ENCODE measurements around the gene ZNF333. TPM values are rescaled to one million over a fixed set of nuclear protein-coding genes. Genes with fewer than 3 reads are reported as not detected.
A peak's percentile ranks its signal among the peaks of the same experiment; 100 is the strongest.

The ZNF333 gene
- 31.3 TPM for total RNA-seq

DNA sequence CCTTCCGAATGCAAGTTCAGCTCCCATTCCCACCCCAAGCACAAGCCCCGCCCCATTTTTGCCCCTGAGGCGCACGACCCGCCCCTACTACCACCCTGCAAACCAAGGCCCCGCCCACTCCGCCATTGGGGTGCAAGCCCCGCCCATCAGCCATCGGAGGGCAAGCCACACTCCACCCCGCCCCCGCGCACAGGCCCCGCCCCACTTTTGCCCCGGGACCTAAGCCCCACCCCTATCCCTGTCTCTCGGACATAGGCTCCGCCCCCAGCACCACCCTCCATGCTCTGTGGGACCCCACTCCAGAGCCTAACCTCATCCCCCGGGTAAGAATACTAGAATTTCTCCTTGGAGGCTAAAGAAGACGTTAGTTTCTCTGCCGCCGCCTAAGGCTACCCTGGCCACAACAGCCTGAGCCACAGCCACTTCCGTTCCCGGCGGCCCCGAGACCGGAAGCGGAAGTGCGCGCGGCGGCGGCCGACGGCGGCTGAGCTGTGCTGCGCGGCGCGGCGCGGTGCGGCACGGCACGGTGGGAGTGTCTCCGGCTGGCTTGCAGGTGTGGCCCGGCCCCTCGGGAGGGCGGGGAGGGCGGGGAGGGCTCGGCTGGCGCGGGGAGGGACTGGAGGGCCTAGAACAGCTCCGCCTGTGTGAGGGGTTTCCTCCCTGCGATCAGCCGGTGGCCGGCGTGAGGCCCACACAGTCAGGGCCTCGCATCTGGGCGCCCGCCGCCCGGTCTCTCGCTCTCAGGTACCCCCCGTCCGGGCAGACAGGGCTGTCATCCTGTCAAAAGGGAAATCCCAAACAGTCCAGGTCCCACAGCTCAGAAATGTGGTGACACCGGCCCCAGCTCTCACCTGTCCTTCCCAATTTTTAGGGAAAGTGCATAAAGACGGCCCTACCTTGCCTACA lies at the start of gene ZNF333:
Gene ZNF333, plus strand, starts transcription at position 451 of the 906 bp plus-strand sequence. CDS start 3,444 bp downstream, outside the sequence.
- DNase-seq (ENCODE audit: low spot score) = peak; percentile 96

DNA sequence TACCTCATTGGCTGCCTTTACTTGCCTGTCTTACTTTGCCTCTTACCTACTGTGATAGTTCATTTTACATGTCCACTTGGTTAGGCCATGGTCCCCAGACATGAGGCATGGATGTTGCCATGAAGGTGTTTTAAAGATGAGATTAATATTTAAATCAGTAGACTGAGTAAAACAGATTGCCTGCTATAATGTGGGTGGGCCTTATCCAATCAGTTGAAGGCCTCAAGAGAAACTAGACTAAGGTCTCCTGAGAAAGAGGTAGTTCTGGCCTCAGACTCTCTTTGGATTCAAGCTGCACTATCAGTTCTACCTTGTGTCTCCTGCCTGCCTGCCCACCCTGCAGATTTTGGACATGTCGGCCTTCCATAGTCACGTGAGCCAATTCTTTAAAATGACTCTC lies 41.3 kb upstream of the ZNF333 start:
- no peak for DNase-seq (ENCODE audit: low spot score)

DNA sequence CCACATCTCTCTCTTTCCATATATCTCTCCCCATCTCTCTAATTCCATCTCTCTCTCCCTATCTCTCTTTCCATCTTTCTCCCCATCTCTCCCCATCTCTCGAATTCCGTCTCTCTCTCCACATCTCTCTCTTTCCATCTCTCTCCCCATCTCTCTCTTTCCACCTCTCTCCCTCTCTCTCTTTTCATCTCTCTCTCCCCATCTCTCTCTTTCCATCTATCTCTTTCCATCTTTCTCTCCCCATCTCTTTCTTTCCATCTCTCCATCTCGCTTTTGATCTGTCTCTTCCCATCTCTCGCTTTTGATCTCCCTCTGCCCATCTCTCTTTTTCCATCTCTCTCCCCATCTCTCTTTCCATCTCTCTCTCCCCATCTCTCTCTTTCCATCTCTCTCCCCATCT lies 40.8 kb upstream of the ZNF333 start:
- DNase-seq (ENCODE audit: low spot score) = no peak

DNA sequence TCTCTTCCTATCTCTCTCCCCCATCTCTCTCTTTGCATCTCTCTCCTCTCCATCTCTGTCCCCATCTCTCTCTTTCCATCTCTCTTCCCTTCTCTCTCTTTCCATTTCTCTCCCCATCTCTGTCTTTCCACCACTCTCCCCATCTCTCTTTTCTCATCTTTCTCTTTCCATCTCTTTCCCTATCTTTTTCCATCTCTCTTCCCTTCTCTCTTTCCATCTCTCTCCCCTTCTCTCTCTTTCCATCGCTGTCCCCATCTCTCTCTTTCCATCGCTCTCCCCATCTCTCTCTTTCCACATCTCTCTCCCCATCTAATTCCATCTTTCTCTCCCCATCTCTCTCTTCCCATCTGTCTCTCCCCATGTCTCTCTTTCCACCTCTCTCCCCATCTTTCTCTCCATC lies 39.7 kb upstream of the ZNF333 start:
- no peak for DNase-seq (ENCODE audit: low spot score)

DNA sequence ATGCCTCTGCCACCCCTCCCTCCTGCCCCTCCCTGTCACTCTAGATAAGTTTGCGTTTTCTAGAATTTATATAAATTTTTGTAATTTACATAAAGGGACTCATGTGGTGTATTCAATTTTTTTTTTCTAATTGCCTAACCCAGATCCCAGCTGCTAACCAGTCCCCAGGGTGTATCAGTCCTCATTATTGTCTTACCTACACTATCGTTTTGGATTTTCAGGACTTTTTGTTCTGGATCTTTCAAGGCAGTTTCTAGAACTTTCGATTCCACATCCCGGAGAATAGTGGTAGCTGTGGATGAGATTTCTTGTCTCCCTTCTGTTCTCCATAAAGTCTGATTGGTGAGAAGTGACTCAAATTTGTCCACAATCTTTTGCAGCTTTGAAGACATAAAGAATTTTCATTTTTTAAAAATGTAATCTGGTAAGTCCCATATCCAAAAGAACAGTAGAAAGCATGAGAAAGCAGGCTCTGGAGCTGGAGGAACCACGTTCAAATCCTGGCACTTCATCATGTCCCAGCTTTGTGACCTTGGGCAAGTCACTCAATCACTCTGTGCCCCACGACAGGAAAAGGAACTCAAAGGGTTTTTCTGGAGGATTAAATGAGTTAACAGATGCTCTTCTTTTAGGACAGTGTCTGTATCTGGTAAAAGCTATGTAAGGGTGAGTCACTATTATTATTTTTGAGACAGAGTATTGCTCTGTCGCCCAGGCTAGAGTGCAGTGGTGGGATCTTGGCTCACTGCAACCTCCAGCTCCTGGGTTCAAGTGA lies 34.9 kb upstream of the ZNF333 start:
- no peak for DNase-seq (ENCODE audit: low spot score)

DNA sequence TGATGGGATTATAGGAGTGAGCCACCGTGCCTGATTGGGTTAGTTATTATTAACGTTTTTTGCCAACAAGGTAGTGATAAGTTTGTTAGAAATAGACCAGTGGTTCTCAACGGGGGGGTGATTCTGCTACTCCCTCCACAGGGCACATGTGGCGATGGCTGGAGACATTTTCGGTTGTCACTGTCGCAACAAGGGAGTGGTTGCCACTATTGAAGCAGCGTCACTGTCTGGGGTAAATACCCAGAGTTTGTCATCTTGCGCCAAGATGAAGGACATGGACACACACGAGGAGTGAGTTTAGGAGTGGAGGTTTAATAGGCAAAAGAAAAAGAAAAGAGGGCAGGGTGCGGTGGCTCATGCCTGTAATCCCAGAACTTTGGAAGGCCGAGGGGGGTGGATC lies 34.1 kb upstream of the ZNF333 start:
- DNase-seq (ENCODE audit: low spot score) = no peak

DNA sequence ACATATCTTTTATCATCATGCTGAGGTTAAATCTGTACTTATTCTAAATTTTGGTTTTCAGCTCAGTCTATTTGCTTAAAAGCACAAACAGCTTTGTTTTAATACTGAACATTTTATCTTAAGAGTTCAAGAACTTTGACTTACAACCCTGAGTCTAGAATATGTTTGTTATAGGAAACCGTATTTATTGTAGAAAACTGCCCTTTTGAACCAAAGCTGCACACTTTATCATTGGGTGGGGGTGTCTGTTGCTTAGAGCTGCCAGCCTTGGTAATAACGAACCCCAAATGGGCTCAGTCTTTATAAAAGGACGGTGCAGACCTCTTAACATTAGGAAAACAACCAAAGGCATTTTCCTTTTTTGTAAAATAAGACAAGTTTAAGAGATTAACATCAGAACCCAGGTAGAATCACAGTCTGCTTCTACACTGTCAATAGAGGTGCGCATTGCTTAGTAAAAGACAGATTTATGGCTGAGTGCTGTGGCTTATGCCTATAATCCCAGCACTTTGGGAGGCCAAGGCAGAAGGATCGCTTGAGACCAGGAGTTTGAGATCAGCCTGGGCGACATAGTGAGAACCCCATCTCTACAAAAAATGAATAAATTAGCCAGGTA lies 29.9 kb upstream of the ZNF333 start:
- DNase-seq (ENCODE audit: low spot score) = no peak

DNA sequence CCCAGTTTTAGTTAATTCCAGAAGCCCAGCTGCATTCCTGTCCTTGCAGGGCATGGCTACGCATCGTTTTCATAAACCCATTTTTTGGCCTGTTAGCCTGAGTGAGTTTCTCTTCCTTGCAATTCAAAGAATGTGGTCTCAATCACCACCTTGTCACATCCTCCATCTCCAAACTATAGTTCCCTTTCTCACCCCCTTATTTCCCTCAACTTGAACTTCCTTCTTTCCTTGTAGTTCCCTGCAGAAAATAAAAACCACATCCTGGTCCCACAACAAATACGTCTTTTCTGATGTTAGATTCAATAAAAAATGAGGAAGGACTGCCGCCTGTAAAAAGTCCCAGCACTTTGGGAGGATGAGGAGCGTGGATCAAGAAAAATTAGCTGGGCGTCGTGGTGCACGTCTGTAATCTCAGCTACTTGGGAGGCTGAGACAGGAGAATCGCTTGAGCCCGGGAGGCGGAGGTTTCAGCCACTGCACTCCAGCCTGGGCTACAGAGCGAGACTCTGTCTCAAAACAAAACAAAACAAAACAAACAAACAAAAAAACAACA lies 28.4 kb upstream of the ZNF333 start:
- no peak for DNase-seq (ENCODE audit: low spot score)

DNA sequence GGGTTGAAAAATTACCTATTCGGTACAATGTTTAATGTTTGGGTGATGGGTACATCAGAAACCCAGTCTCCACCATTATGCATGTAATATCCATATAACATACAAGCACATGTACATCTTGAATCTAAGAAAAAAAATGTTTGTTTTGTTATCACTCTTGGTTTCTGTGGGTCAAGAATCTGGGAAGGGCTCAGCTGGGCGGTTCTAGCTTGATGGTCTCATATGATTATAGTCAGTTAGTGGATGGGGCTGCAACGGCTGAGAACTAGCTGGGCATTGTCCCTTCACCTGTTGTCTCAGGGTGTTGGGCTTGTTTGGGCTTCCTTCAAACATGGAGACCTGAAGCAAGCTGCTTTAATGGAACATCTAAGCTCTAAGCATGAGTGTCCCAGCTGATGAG lies 19.9 kb upstream of the ZNF333 start:
- DNase-seq (ENCODE audit: low spot score) = no peak

DNA sequence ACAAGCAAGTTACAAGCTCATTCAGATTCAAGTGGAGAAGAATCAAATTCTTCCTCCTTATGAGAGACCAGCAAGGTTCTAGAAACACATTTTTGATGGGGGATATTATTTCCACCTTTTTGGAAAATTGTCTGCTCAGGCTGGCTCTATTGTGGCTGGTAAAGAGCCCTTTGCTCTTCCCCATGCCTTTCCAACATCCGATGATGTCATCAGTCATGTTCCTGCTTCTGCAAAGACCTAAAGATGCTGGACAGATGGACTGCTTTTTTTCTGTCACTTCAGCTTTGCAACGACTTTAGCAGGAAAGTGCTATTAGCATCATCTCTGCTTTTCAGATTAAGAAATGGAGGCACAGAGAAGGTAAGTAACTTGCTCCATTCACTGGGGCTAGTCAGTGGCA lies 19.4 kb upstream of the ZNF333 start:
- no peak for DNase-seq (ENCODE audit: low spot score)

DNA sequence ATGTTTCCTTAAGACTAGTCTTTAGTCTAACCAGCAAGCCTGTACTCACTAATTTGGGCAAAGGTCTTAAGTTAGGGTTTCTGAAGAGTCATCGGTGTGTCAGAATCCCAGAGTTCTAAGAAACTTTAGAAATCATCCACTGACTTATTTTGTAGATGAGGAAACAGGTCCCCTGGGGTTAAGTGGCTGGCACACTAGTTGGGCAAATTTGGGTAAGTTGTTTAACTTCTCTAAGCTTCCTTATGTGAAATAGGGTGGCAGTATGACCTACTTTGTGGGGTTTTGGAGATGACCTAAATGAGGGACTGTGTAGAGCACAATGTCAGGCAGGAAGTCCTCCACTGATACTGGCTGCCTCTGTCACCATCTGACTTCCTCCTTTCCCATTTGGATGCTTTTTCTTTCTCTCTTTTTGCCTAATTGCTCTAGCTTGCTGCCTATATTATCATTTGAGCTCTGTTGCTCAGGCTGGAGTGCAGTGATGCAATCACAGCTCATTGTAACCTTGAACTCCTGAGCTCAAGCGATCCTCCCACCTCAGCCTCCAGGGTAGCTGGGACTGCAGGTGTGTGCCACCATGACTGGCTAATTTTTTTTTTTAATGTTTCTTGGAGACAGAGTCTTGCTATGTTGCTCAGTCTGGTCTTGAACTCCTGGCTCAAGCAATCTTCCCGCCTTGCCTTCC lies 17.5 kb upstream of the ZNF333 start:
- DNase-seq (ENCODE audit: low spot score) = no peak

DNA sequence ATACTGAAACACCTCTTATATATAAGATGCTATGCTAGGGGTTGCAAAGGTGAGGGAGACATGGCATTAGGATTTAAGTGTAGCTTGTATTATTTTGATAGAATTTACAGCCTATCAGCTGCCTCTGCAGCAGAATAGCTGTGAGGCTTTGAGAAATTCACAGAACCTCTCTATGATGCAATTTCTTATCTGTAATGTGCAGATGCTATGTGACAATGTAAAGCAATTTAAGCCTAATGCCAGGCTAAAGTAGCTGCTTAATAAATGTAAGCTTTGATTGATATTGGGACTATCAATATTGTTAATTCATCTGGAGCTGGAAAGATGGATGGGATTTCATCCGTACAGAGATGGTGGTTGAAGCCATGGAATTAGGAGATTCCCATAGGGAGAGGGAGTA lies 16.8 kb upstream of the ZNF333 start:
- no peak for DNase-seq (ENCODE audit: low spot score)

DNA sequence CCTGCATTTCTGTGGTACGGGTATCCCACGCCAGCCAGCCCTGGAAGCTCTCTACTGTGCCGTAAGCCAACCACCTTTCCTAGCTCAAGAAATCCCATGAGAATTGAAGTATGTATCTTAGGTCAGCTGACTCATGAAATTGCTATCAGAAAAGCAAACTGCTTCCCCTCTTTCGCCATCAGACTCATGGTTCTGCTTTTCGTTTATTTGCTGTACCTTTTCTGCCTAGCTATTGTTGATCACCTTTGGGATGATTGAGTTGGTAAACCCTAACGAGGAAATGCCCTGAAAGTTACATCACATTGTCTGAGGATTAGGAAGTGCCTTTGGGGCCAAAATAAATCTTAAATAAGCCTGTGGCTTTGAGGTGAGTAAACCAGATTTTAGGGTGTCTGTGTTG lies 15.1 kb upstream of the ZNF333 start, which contains the start of gene ADGRE3:
Gene ADGRE3, minus strand, starts transcription at position 81 of the 400 bp plus-strand sequence. Its CDS starts 74 bp downstream, at position 7.
- DNase-seq (ENCODE audit: low spot score) = no peak

DNA sequence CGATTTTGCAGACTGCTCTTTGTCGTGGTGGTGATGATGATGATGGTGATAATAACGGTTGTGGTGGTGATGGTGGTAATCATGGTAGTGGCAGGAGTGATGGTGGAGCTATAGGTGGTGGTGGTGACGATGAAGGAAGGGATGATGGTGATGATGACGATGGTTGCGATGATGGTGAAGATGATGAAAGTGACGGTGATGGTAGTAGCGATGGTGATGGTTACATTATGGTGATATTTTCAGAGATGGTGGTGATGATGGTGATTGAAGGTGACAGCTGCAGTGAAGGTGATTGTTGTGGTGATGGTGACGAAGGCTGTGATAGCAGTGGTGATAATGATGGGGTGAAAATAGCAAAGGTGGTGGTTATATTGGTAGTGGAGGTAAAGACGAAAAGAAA lies 13.1 kb upstream of the ZNF333 start:
- DNase-seq (ENCODE audit: low spot score) = no peak

DNA sequence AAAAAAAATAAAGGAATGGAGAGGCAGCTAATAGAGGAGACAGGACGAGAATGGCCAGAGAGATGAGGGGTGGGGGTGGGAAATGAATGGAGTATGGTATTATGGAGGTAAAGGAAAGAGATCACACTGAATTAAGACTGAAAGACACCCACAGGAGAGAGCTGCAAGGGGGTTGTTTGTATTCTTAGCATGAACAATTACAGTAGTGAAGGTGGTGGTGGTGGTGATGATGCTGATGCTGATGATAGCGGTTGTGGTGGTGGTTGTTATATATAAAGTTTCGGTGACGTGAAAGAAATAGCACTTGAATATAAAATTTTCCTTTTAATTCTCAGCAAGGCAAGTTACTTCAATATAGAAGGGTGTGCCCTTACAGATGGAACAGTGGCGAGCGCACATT lies 12.4 kb upstream of the ZNF333 start:
- DNase-seq (ENCODE audit: low spot score) = no peak

DNA sequence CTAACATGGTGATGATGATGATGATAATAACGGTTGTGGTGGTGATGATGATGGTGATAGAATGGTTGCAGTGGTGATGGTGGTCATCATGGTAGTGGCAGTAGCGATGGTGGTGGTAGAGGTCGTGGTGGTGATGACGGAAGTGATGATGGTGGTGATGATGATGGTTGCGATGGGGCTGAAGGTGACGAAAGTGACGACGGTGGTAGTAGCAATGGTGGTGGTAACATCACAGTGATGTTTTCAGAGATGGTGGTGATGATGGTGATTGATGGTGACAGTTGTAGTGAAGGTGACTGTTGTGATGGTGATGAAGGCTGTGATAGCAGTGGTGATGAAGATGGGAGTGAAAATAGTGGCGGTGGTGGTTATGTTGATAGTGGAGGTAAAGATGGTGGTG lies 11.6 kb upstream of the ZNF333 start:
- no peak for DNase-seq (ENCODE audit: low spot score)

DNA sequence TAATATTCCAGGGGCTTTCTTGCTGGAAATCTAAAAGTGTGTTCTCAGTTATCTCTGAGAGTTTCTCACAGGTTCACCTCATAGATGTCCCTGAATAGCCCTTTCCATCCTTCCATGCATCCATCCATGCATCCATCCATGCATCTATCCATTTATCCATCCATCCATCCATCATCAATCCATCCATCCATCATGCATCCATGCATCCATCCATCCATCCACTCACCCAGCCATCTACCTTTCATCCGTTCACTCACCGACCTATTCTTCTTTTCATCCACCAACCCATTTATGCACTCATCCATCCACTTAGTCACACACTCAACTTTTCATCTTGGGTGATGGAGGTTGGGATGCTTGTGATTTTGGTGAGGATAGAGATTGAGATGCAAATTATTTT lies 7.8 kb upstream of the ZNF333 start:
- no peak for DNase-seq (ENCODE audit: low spot score)

DNA sequence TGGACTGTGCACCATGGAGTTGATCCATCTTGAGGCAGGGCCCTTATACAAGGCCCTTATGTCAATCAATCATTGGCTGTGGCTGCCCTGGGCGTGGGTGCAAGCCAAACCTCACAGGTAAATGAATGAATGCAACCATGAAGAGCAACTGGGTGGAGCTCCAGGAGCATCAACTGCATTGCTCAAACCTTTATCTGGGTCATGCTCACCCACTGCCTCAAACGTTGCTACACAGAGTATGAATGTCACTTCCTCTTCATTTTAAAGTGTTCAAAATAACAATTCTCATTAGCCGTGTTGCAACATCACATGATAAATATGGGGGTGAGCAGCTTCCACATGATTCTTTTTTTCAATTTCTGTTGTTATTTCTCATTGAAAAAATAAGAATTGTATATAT lies 6.4 kb upstream of the ZNF333 start:
- no peak for DNase-seq (ENCODE audit: low spot score)

DNA sequence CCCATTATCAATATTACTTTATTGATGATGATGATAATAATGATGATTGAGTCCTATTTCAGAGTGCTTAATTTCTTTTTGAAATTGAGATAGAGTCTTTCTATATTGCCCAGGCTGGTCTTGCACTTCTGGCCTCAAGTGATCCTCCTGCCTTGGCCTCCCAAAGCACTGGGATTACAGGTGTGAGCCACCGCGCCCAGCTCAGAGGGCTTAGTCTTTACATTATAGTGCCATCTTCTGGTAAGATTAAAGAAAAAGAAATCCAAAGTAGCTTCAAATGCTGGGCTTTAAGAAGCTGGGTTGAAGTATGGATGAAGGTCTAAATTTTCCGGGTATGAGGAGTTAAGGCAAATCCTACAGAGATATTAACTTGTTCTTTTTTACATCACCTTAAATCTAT lies 3.4 kb upstream of the ZNF333 start:
- DNase-seq (ENCODE audit: low spot score) = no peak

DNA sequence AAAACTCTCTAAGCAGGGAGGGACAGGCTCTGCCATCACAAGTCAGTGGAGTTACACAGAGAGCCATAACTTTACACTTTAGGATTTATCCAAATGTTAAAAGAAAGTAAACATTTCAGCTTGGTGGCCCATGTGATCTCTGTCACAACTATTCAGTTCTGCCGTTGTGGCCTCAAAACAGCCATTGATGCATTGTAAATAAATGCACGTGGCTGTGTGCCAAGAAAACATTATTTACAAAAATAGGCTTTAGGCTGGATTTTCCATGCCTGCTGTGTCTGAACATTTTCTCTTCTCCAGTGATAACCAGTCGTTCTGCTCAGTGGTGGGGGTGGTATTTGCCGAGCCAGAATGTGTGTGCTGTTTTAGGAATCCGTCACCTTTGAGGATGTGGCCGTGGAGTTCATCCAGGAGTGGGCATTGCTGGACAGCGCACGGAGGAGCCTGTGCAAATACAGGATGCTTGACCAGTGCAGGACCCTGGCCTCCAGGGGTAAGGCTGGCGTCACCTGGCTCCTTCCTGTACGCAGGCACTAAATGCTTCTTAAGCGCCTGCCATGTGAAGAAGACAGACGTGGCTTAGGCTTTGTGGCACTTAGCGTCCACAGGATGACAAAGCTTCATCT lies 4.9 kb downstream of the ZNF333 start:
- DNase-seq (ENCODE audit: low spot score) = no peak

DNA sequence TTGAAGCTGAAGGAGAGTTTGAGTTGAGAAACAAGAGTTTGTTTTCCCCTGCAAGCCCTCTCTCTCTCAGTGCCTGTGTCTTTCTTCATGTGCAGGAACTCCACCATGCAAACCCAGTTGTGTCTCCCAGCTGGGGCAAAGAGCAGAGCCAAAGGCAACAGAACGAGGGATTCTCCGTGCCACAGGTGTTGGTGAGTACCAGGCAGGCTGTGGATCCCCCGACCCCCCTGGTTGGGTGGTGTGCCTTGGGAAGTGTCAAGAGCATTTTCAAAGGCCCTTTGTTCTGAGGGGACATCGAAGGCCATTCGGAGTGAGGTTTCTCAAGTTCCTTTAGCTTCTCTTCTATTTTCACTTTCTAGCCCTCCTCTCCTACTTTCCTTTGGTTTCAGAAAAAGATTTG lies 5.6 kb downstream of the ZNF333 start:
- no peak for DNase-seq (ENCODE audit: low spot score)
